Activated T-helper 1 cell treated with anti-CD3 and anti-CD28 coated beads, Interleukin-12 subunit alpha, Interleukin-12 subunit beta, Interleukin-2, Interleukin-4 antibody, amounts not matched to agents 30 ng/mL and 10 ng/mL and 1 ng/mL, durations not matched to agents 14 hours and 24 hours and 36 hours (primary cell): ENCODE results near the gene F7. TPM values are rescaled to one million over a fixed set of nuclear protein-coding genes. Genes with fewer than 3 reads are reported as not detected.

ENCODE experiments used
- DNase-seq: peaks from one replicate; pipeline ENCODE4 v3.0.0; 2021; ENCODE audit warnings: low spot score
- H3K27ac Mint-ChIP-seq: one replicate; pipeline ENCODE4 v1.8.0; 2021; ENCODE audit warnings: mild to moderate bottlenecking, mixed read lengths
- H3K27me3 Mint-ChIP-seq: one replicate; pipeline ENCODE4 v1.8.0; 2022; ENCODE audit warnings: mild to moderate bottlenecking, moderate library complexity, mixed read lengths; ENCODE audit not compliant: insufficient read depth
- H3K36me3 Mint-ChIP-seq: one replicate; pipeline ENCODE4 v1.8.0; 2021; ENCODE audit warnings: low read depth, mixed read lengths
- H3K4me1 Mint-ChIP-seq: one replicate; pipeline ENCODE4 v1.8.0; 2021; ENCODE audit warnings: low read depth, mixed read lengths
- H3K4me3 Mint-ChIP-seq: one replicate; pipeline ENCODE4 v1.8.0; 2021; ENCODE audit warnings: mild to moderate bottlenecking, moderate library complexity, mixed read lengths
- H3K9me3 Mint-ChIP-seq: one replicate; pipeline ENCODE4 v1.8.0; 2021; ENCODE audit warnings: mixed read lengths
- intact Hi-C: fragments of 100-400 bp; cut with micrococcal nuclease; formaldehyde crosslinking; loops from one replicate; pipeline ENCODE4 v1.15.1; 2024
- total RNA-seq: library from RNA; stranded (reverse); gene quantifications from 2 replicates; pipeline ENCODE4 v1.2.3, GENCODE V29; 2022

The F7 gene
- total RNA-seq, 1 donor from 2014 or later, result not detected

GRCh38 chr13:113122550-113123225 is 17.1 kb downstream of the F7 start, which contains the start of gene F10:
Gene F10, plus strand, starts transcription at chr13:113122799. Its CDS starts 57 bp downstream, at chr13:113122856.
- Mint-ChIP-seq H3K4me3 (no peak within 1 kb of the TSS), H3K36me3 (no peaks in the 10 kb centered on the region), H3K27ac (no peak within 1 kb of the TSS), H3K27me3 (peaks cover 8% of the 10 kb centered on the region), H3K4me1 (no peaks in the 10 kb centered on the region), H3K9me3 (no peaks in the 10 kb centered on the region)
- DNase-seq, result no peak
- intact Hi-C loops, result no loop called here

- H3K4me3 Mint-ChIP-seq, result no peak overlapping the region
- H3K27ac Mint-ChIP-seq, result no peak overlapping the region
- intact Hi-C loops, result no loop called here
- H3K27me3 Mint-ChIP-seq, result peaks cover 9% of the 10 kb centered on the region
- DNase-seq, result no peak
- H3K4me1 Mint-ChIP-seq, result no peaks in the 10 kb centered on the region
- H3K9me3 Mint-ChIP-seq, result no peaks in the 10 kb centered on the region
- no peaks in the 10 kb centered on the region for H3K36me3 Mint-ChIP-seq
Measured at GRCh38 chr13:113123226-113124201, 17.9 kb downstream of the F7 start.

- Mint-ChIP-seq H3K9me3 (no peaks in the 10 kb centered on the region), H3K36me3 (no peaks in the 10 kb centered on the region), H3K4me1 (no peaks in the 10 kb centered on the region), H3K27ac (no peak overlapping the region), H3K4me3 (no peak overlapping the region), H3K27me3 (peaks cover 15% of the 10 kb centered on the region)
- intact Hi-C loops, result no loop called here
- DNase-seq, result no peak
Measured at GRCh38 chr13:113124211-113124970, 18.8 kb downstream of the F7 start.

GRCh38 chr13:113125506-113126264 is 20.1 kb downstream of the F7 start:
- Mint-ChIP-seq H3K4me1 (no peaks in the 10 kb centered on the region), H3K36me3 (no peaks in the 10 kb centered on the region), H3K27me3 (peaks cover 18% of the 10 kb centered on the region), H3K4me3 (no peak overlapping the region), H3K9me3 (no peaks in the 10 kb centered on the region), H3K27ac (no peak overlapping the region)
- intact Hi-C loops, result no loop called here
- DNase-seq, result no peak

- Mint-ChIP-seq H3K9me3 (no peaks in the 10 kb centered on the region), H3K27ac (no peak overlapping the region), H3K27me3 (peaks cover 23% of the 10 kb centered on the region), H3K4me3 (no peak overlapping the region), H3K36me3 (no peaks in the 10 kb centered on the region), H3K4me1 (no peaks in the 10 kb centered on the region)
- no peak for DNase-seq
- intact Hi-C loops, result no loop called here
Measured at GRCh38 chr13:113126265-113127150, 20.9 kb downstream of the F7 start.

- H3K27me3 Mint-ChIP-seq, result peaks cover 43% of the 10 kb centered on the region
- H3K9me3 Mint-ChIP-seq, result no peaks in the 10 kb centered on the region
- no peaks in the 10 kb centered on the region for H3K36me3 Mint-ChIP-seq
- no peak overlapping the region for H3K4me3 Mint-ChIP-seq
- no peaks in the 10 kb centered on the region for H3K4me1 Mint-ChIP-seq
- H3K27ac Mint-ChIP-seq, result no peak overlapping the region
- no peak for DNase-seq
- intact Hi-C loops, result no loop called here
Measured at GRCh38 chr13:113129480-113129879, 23.9 kb downstream of the F7 start.

GRCh38 chr13:113129921-113130750 is 24.5 kb downstream of the F7 start:
- H3K4me3 Mint-ChIP-seq, result no peak overlapping the region
- intact Hi-C loops, result no loop called here
- H3K36me3 Mint-ChIP-seq, result no peaks in the 10 kb centered on the region
- no peaks in the 10 kb centered on the region for H3K9me3 Mint-ChIP-seq
- DNase-seq, result no peak
- no peaks in the 10 kb centered on the region for H3K4me1 Mint-ChIP-seq
- H3K27me3 Mint-ChIP-seq, result peaks cover 44% of the 10 kb centered on the region
- H3K27ac Mint-ChIP-seq, result no peak overlapping the region

- no peaks in the 10 kb centered on the region for H3K4me1 Mint-ChIP-seq
- no peaks in the 10 kb centered on the region for H3K36me3 Mint-ChIP-seq
- DNase-seq, result no peak
- H3K27me3 Mint-ChIP-seq, result peaks cover 45% of the 10 kb centered on the region
- no peak overlapping the region for H3K4me3 Mint-ChIP-seq
- intact Hi-C loops, result no loop called here
- H3K27ac Mint-ChIP-seq, result no peak overlapping the region
- H3K9me3 Mint-ChIP-seq, result no peaks in the 10 kb centered on the region
Measured at GRCh38 chr13:113135281-113135760, 29.7 kb downstream of the F7 start.

- intact Hi-C loops, result no loop called here
- H3K36me3 Mint-ChIP-seq, result no peaks in the 10 kb centered on the region
- no peak for DNase-seq
- H3K9me3 Mint-ChIP-seq, result no peaks in the 10 kb centered on the region
- H3K27ac Mint-ChIP-seq, result no peak overlapping the region
- H3K4me1 Mint-ChIP-seq, result no peaks in the 10 kb centered on the region
- peaks cover 29% of the 10 kb centered on the region for H3K27me3 Mint-ChIP-seq
- no peak overlapping the region for H3K4me3 Mint-ChIP-seq
Measured at GRCh38 chr13:113137691-113138298, 32.2 kb downstream of the F7 start.

- no peak for DNase-seq
- no peak overlapping the region for H3K27ac Mint-ChIP-seq
- no peaks in the 10 kb centered on the region for H3K4me1 Mint-ChIP-seq
- no peaks in the 10 kb centered on the region for H3K9me3 Mint-ChIP-seq
- no peak overlapping the region for H3K4me3 Mint-ChIP-seq
- no peaks in the 10 kb centered on the region for H3K36me3 Mint-ChIP-seq
- H3K27me3 Mint-ChIP-seq, result peaks cover 19% of the 10 kb centered on the region
- intact Hi-C loops, result no loop called here
Measured at GRCh38 chr13:113138792-113139551, 33.4 kb downstream of the F7 start.
